ENCODE results near the gene ZNF484.
"Not testable (repeated sequence)": the region's sequence is repeated elsewhere in the genome, so short reads cannot be mapped to it uniquely, and the experiment has no call there.

ZNF484 gene

DNA sequence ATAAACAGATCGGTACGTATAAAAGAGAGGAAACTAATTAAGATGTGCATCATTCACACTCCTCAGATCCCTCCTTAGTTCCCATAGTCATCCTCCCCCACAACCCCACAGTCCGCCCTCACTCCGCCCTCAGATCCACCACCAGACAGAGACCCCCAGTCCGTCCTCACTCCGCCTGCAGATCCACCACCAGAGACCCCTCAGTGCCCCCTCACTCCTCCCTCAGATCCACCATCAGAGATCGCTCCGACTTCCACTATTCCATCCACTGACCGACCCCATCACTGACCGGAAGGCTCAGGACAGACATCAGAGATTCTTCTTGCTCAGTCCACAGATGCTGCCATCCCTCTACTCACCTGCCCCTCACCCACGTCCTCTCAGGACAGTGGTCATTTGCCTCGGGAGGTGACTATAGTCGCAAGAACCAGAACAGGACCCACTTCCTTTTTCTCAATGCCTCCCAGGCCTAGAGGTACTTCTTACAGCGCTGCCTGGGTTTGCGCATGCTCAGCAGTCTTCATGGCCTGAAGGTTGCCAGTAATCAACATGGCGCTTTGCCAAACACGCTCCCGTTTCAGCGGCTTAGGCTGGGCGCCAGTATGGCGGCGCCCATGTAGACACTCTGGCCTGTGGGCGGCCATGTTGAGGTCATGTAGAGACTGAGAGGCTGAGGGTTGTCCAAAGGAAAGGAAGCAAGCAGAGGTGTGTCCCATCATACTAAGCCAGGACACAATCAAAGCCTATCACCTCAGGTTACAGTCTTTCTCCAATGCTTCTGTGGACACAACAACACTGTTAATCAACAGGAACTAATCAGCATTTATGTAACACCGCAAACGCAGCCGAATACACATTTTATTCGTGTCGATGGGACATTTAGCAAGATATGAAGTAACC is at the start of gene ZNF484:
Gene ZNF484, minus strand, starts transcription at position 508 of the 900 bp plus-strand sequence. CDS start 3,009 bp downstream, outside the sequence.
- peaks cover 43% of the 10 kb centered on the region for H3K4me1 Mint-ChIP-seq (ENCODE audit: low read depth)
- H3K27ac Mint-ChIP-seq: peak within 1 kb of the TSS; percentile 99
- H3K36me3 Mint-ChIP-seq (ENCODE audit: low read depth): peaks cover 31% of the 10 kb centered on the region
- H3K27me3 Mint-ChIP-seq: no peaks in the 10 kb centered on the region
- peaks cover 2% of the 10 kb centered on the region for H3K9me3 Mint-ChIP-seq
- peak within 1 kb of the TSS; percentile 99 for H3K4me3 Mint-ChIP-seq
- DNase-seq: peak; percentile 94

DNA sequence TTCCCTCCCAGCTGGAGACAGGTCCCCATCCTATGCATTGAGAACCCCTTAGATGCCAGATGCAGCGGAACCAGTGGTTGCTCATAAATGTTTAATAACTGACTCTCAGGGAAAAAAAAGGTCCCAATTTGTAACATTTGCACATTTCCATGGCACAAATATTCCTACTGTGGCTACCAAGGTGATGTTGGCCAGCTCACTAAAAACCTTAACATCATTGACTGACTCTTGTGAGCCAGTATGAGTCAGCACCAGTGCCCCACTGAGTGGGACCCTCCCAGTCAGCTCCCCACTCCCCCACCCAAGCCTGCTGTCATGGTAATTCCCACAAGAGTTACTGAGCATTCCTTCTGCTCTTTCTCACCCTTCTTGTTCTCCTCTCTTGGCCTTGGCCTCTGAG is 42.6 kb upstream of the ZNF484 start:
- Mint-ChIP-seq H3K9me3 (no peaks in the 10 kb centered on the region), H3K27me3 (no peaks in the 10 kb centered on the region), H3K4me3 (no peak overlapping the region), H3K36me3 (ENCODE audit: low read depth) (no peaks in the 10 kb centered on the region), H3K4me1 (ENCODE audit: low read depth) (peaks cover 15% of the 10 kb centered on the region), H3K27ac (no peak overlapping the region)
- no peak for DNase-seq

DNA sequence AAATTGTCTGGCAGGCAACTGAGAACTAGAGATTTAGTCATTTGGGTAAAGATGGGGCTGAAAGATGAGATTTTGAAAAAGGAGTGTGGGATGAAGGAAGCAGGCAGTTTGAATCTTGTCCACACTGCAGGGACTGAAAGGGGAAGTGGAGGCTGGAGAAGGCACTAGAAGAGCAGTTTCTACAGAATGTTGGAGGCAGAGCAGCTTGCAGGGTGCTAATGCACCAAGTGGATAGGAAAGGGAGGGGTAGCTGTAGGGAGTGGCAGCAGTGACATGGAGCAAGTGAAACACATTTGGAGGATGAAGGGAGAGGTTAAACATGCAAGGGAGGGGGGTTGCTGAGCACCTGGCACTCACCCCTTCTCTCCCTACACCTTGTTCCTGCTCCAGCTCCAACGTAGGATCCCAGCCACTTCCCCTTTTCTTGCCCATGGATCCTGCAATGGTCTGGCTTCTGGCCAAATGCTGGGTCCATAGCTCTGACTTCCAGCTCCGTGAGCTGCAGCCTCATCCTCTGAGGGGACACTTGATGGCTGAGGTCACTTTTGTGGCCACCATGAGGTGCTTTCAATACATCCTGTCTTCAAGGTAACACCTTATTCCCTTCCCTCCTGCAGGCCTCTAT is 39.5 kb upstream of the ZNF484 start:
- H3K4me3 Mint-ChIP-seq: no peak overlapping the region
- no peak for DNase-seq
- no peak overlapping the region for H3K27ac Mint-ChIP-seq
- H3K36me3 Mint-ChIP-seq (ENCODE audit: low read depth): no peaks in the 10 kb centered on the region
- peaks cover 15% of the 10 kb centered on the region for H3K4me1 Mint-ChIP-seq (ENCODE audit: low read depth)
- H3K9me3 Mint-ChIP-seq: no peaks in the 10 kb centered on the region
- no peaks in the 10 kb centered on the region for H3K27me3 Mint-ChIP-seq

DNA sequence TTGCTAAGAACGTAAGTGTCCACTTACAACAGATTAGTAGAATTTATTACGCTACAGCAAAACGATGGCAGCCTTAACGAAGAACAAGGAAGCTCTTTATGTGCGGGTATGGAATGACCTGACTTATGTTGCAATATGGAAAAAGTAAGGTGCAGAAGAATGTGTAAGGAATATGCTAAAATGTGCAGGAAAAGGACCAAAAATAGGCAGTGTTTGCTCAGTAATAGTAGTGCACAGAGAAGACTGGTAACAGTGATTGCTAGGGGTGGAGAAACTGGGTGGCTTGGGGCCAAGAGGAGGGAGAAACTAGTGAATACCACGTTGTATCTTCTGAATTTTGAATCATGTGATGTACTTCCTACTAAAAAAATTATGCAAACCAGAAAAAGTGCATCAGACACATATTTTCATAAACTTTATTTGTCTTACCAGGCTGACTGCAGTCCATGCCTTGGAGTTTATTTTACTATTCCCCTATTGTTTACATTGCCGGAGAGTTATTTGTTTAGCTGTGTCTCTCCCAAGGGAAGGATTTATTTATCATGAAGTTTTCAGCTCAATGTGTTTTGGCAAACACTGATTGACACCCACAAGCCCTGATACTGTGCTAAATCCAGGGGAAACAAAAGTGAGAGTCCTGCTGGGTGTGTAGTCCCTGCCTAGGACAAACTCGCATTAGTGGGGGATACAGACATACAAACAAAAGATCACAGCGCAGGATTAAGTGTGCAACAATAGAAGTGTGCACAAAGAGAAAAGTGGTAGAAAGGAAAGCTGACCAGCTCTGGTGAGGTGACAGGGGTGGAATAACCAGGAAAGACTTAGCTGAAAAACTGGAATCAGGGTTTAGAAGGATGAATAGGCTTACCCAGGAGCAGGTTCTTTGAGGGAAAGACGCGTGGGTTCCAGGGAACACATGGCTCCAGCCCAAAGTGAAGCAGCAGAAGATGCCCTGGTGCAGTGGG is 34.0 kb upstream of the ZNF484 start:
- no peak overlapping the region for H3K27ac Mint-ChIP-seq
- H3K27me3 Mint-ChIP-seq: no peaks in the 10 kb centered on the region
- H3K4me3 Mint-ChIP-seq: no peak overlapping the region
- peaks cover 3% of the 10 kb centered on the region for H3K4me1 Mint-ChIP-seq (ENCODE audit: low read depth)
- H3K36me3 Mint-ChIP-seq (ENCODE audit: low read depth): no peaks in the 10 kb centered on the region
- no peaks in the 10 kb centered on the region for H3K9me3 Mint-ChIP-seq
- DNase-seq: no peak

DNA sequence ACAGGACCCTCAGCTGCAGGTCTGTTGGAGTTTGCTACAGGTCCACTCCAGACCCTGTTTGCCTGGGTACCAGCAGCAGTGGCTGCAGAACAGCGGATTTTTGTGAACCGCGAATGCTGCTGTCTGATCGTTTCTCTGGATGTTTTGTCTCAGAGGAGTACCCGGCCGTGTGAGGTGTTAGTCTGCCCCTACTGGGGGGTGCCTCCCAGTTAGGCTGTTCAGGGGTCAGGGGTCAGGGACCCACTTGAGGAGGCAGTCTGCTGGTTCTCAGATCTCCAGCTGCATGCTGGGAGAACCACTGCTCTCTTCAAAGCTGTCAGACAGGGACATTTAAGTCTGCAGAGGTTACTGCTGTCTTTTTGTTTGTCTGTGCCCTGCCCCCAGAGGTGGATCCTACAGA is 27.3 kb upstream of the ZNF484 start:
- not testable (repeated sequence) for H3K4me3 Mint-ChIP-seq; H3K4me1 Mint-ChIP-seq (ENCODE audit: low read depth); H3K27me3 Mint-ChIP-seq; H3K36me3 Mint-ChIP-seq (ENCODE audit: low read depth); DNase-seq; H3K27ac Mint-ChIP-seq; H3K9me3 Mint-ChIP-seq

DNA sequence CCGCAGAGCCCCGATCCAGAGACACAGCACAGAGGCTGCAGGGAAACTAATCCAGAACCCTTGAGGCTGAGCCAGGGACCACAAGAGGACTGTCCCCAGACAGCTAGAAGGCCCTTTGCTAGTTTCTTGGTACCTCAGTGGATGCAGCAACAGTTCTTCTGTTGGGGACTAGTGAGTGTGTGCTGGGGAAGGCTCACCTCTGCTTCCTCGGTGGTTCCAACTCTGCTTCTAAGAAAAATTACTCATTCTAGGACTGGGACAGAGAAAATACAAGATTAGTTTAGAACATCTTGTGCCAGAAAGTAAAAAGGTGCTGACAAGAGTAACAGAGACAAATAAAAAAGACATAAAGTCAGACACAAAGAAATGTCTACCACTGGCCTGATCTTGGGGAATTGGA is 19.5 kb upstream of the ZNF484 start:
- Mint-ChIP-seq H3K4me3 (no peak overlapping the region), H3K27ac (no peak overlapping the region), H3K36me3 (ENCODE audit: low read depth) (no peaks in the 10 kb centered on the region), H3K4me1 (ENCODE audit: low read depth) (peaks cover 3% of the 10 kb centered on the region), H3K9me3 (no peaks in the 10 kb centered on the region), H3K27me3 (no peaks in the 10 kb centered on the region)
- no peak for DNase-seq

DNA sequence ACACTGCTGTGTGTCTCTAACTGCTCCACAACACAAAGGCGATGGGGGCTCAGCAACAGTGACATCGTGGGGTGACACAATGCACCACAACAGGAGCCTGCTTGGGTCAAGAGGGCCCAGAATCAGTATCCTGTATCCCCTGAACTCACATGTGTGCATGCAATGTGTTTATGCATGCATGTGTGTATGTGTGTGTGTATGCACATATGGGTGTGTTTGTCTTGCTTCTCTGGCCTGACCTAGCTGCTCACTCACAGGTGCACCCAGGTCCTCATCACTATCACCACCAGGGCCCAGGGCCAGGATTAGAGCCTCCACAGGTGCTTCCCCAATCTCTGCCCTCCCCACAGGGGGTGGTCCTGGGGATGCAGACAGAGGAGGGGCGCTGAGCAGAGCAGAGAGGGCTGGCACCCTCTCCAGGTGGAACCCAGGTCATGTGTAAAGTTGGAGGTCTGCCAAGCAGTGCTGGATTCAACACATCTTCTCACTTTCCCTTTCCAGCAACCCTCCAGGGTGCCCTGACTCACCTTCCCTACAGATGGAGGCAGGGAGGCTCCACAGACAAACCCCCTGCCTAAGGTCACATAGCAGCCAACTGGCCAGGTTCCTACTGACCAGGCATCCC is 18.1 kb upstream of the ZNF484 start:
- Mint-ChIP-seq H3K36me3 (ENCODE audit: low read depth) (no peaks in the 10 kb centered on the region), H3K27me3 (no peaks in the 10 kb centered on the region), H3K27ac (no peak overlapping the region), H3K9me3 (no peaks in the 10 kb centered on the region), H3K4me1 (ENCODE audit: low read depth) (peaks cover 3% of the 10 kb centered on the region), H3K4me3 (no peak overlapping the region)
- no peak for DNase-seq

DNA sequence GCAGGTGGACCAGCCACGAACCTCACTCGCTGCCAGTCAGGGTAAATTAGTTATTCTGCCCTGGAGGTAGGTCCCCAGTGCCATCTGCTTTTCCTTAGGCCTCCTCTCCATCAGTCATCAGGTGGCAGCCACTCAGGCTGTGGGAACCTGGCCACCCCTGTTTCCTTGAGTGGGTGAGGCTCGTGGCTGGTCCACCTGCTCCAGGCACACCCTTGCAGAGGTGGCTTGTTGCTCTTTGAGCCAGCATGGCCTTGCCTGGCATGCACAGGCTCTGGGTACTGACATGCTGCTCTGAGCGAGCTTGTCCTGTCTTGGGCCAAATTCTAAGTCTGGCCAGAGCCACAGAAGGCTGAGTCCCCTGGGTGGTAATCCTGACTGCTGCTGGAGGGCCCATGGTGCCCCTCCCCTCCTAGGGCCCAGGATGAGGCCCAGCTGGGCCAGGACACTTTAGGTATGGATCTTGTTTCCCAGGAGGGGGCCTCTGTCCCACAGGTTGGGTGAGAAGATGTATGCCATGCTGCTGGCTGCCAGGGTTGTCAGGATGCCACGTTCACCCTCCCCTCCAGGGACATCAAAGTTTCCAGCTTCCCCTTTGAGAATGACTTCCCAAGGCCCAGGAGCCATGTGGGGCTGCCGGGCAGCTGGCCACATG is 17.0 kb upstream of the ZNF484 start:
- no peaks in the 10 kb centered on the region for H3K9me3 Mint-ChIP-seq
- H3K36me3 Mint-ChIP-seq (ENCODE audit: low read depth): no peaks in the 10 kb centered on the region
- no peak overlapping the region for H3K4me3 Mint-ChIP-seq
- no peak overlapping the region for H3K27ac Mint-ChIP-seq
- DNase-seq: no peak
- peaks cover 5% of the 10 kb centered on the region for H3K4me1 Mint-ChIP-seq (ENCODE audit: low read depth)
- H3K27me3 Mint-ChIP-seq: no peaks in the 10 kb centered on the region

DNA sequence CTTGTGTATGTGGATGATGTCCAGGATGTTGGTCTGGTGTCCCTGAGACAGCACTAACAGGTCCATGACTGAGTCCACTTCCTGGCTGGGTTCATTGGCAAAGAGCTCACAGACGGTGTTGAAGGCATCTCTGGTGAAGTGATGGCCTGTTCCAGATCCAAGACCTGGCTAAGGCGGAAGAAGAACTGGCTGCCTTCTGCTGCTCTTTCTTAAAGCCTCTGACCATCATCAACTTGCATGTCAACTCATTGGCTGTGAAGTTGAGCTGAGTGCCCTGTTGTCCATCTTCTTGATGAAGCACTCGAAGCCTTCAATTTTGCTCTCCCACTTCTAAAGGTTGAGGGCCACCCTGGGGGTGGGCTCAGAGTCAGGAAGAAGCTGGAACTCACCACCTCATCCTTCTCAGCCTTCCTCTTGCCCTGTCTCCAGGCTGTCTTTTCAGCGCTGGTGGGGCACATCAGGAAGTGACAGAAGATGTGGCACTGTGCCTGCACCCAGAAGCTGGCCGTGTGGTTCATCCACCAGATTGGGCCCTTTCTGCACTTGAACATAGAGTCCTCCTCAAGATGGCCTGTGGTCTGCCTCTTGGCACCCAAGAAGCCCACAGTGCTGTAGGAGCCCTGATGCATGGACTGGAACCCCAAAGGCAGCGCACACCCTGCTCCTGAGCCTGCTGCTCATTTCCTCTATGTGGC is 16.2 kb upstream of the ZNF484 start:
- not testable (repeated sequence) for H3K9me3 Mint-ChIP-seq; DNase-seq; H3K27me3 Mint-ChIP-seq; H3K4me3 Mint-ChIP-seq; H3K27ac Mint-ChIP-seq; H3K4me1 Mint-ChIP-seq (ENCODE audit: low read depth); H3K36me3 Mint-ChIP-seq (ENCODE audit: low read depth)

DNA sequence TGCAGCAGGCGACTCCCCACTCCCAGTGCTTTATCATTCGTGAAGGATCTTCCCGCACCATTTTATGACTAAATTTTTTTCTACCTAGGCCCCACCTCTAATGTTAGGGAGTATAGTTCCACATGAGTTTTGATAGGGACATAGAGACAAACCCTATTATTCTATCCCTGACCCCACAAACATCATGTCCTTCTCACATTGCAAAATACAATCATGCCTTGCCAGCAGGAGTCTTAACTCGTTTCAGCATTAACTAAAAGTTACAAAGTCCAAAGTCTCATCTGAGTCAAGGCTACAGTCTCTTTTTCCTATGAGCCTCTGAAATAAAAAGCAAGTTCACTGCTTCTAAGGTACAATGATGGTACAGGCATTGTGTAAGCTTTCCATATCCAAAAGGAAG is 14.4 kb upstream of the ZNF484 start:
- not testable (repeated sequence) for DNase-seq; H3K4me3 Mint-ChIP-seq; H3K27me3 Mint-ChIP-seq; H3K9me3 Mint-ChIP-seq; H3K27ac Mint-ChIP-seq; H3K36me3 Mint-ChIP-seq (ENCODE audit: low read depth)
- H3K4me1 Mint-ChIP-seq (ENCODE audit: low read depth): peaks cover 18% of the 10 kb centered on the region

DNA sequence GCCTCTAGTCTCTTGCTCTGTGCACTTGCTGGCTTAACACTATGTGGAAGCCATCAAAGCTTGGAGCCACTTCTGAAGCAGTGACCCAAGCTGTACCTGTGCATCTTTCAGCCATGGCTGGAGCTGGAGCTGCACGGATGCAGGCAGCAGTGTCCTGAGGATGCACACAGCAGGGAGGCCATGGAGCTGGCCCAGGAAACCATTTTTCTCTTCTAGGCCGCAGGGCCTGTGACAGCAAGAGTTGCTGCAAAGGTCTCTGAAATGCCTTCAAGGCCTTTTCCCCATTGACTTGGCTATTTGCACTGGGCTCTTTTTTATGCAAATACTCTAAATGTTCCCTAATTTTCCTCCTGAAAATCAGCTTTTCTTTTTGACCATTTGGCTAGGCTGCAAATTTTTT is 12.9 kb upstream of the ZNF484 start:
- Mint-ChIP-seq H3K27me3 (no peaks in the 10 kb centered on the region), H3K36me3 (ENCODE audit: low read depth) (no peaks in the 10 kb centered on the region), H3K9me3 (no peaks in the 10 kb centered on the region), H3K4me1 (ENCODE audit: low read depth) (peaks cover 32% of the 10 kb centered on the region), H3K4me3 (no peak overlapping the region), H3K27ac (no peak overlapping the region)
- DNase-seq: no peak

DNA sequence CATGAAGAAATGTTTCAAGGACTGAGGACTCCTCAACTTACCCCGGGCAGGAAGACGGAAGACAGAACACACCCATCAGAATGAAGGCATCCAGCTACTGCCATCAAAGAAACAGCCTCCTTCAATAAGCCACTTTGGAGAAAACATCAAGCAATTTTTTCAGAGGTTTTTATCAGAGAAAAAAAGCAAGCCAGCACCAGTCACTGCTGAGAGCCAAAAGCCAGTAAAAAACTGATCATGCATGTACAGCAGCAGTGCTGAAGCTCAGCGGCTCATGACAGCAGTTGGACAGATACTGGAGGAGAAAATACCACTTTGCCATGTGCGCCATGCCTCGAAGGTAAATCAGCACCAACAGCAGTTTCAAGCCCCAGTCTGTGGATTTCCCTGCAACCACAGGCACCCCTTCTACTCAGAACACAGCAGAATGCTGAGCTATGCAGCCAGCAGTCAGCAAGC is 10.1 kb upstream of the ZNF484 start:
- Mint-ChIP-seq H3K36me3 (ENCODE audit: low read depth) (no peaks in the 10 kb centered on the region), H3K9me3 (no peaks in the 10 kb centered on the region), H3K4me3 (no peak overlapping the region), H3K4me1 (ENCODE audit: low read depth) (peaks cover 45% of the 10 kb centered on the region), H3K27me3 (no peaks in the 10 kb centered on the region), H3K27ac (no peak overlapping the region)
- DNase-seq: no peak

DNA sequence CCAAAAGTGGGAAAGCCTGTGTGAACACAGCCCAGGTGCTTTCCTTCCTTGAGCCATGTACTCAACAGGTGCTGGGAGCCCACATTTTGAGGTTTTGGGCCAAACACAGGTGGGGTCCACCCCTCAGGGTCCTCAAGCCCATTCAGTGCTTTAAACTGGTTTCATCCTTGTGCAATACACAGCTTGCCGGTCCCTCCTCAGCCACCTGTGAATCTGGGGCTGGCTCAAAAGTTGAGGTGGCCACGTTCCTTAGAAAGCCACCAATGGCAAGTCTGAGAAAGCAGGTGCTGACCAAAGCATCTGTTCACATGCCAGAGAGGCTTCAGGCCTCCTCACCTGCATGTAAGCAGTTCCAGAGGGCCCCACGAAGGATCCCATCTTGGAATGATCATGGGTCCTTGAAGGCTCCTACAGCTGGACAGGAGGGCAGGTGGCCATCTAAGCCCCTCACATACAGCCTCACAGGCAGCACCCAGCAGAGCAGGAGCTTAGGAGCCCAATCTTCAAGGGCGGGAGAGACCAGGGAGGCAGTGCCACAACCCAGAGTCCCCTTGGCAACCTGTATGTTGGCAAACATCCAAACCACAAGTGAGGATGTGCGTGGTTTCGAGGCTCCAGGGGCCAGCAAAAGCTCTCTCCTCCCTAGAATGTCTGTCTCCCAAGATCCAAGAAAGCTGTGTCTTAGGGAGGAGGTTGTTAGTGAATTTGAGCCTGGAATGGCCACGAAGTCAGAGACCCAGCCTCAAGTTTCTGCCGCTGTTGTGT is 9.2 kb upstream of the ZNF484 start:
- H3K4me3 Mint-ChIP-seq; H3K36me3 Mint-ChIP-seq (ENCODE audit: low read depth); H3K27ac Mint-ChIP-seq; H3K9me3 Mint-ChIP-seq; H3K27me3 Mint-ChIP-seq; DNase-seq: not testable (repeated sequence)
- H3K4me1 Mint-ChIP-seq (ENCODE audit: low read depth): peaks cover 48% of the 10 kb centered on the region
